ENCODE measurements around the gene ATP2B2.

DNA sequence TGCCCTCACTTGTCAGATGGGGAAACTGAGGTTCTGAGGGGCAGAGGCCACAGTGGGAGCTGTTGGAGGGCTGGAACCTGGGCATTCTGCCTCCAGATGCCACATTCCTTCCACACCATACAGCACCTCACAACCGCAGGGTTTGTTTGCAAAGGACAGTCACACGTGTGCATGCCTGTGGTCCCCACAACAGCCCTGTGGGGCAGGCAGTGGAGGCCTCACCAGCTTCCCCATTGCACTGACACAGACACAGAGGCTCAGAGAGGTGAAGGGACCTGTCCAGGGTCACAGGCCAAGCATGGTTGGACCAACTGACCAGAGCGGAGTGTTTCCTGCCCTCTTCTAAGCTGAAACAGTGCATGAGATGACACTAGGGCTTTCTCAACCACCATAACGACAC lies 109.3 kb downstream of the ATP2B2 start:
- no peak for TF ChIP-seq ZNF658 (tag by site-specific recombination; IDR thresholded peaks at IDR 0.05)
- TF ChIP-seq YY1 (tag by site-specific recombination; IDR thresholded peaks at IDR 0.05) = no peak
- TF ChIP-seq SP2 (tag by site-specific recombination; IDR thresholded peaks at IDR 0.05) = no peak
- no peak for TF ChIP-seq TRIM28 (IDR thresholded peaks at IDR 0.05; ENCODE audit: borderline replicate concordance, low read length)
- no peak for TF ChIP-seq HOXD13 (CRISPR knock-in tag; IDR thresholded peaks at IDR 0.05; ENCODE audit: borderline replicate concordance)
- TF ChIP-seq PBX3 (CRISPR knock-in tag; IDR thresholded peaks at IDR 0.05) = no peak
- TF ChIP-seq ZSCAN23 (tag by site-specific recombination; IDR thresholded peaks at IDR 0.05) = no peak
- no peak for TF ChIP-seq SCRT2 (tag by site-specific recombination; IDR thresholded peaks at IDR 0.05)
- no peak for TF ChIP-seq ZNF274 (IDR thresholded peaks at IDR 0.05; ENCODE audit: low read length)
- no peak for TF ChIP-seq ZNF274 (tag by site-specific recombination; IDR thresholded peaks at IDR 0.05; ENCODE audit: borderline replicate concordance)
- TF ChIP-seq, protein P1, sequence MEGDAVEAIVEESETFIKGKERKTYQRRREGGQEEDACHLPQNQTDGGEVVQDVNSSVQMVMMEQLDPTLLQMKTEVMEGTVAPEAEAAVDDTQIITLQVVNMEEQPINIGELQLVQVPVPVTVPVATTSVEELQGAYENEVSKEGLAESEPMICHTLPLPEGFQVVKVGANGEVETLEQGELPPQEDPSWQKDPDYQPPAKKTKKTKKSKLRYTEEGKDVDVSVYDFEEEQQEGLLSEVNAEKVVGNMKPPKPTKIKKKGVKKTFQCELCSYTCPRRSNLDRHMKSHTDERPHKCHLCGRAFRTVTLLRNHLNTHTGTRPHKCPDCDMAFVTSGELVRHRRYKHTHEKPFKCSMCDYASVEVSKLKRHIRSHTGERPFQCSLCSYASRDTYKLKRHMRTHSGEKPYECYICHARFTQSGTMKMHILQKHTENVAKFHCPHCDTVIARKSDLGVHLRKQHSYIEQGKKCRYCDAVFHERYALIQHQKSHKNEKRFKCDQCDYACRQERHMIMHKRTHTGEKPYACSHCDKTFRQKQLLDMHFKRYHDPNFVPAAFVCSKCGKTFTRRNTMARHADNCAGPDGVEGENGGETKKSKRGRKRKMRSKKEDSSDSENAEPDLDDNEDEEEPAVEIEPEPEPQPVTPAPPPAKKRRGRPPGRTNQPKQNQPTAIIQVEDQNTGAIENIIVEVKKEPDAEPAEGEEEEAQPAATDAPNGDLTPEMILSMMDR (tag by site-specific recombination; IDR thresholded peaks at IDR 0.05) = no peak
- no peak for TF ChIP-seq ZBTB8A (tag by site-specific recombination; IDR thresholded peaks at IDR 0.05)
- TF ChIP-seq ZNF10 (tag by site-specific recombination; IDR thresholded peaks at IDR 0.05) = no peak
- no peak for TF ChIP-seq ZNF654 (tag by site-specific recombination; IDR thresholded peaks at IDR 0.05; ENCODE audit: low read depth)
- TF ChIP-seq KLF16 (tag by site-specific recombination; IDR thresholded peaks at IDR 0.05) = no peak
